Body of pancreas (tissue), 4 donors: ENCODE measurements around the gene PLA2G4B.

ENCODE experiments used
- CTCF ChIP-seq, 7 experiments: fragments of 450-650 bp in 4 of 7; fragments of 200-600 bp in 3 of 7; sonication (generic) in 3 of 7; IDR thresholded peaks; one replicate each; pipeline ENCODE4 v1.5.1; 2016 to 2019; ENCODE audit warnings: antibody characterized with exemption in 7 of 7
- POLR2A ChIP-seq, 3 donors: fragments of 450-650 bp; IDR thresholded peaks; one replicate each; pipeline ENCODE4 v1.6.1; 2016; ENCODE audit warnings: antibody characterized with exemption in 3 of 3, mild to moderate bottlenecking in 2 of 3

DNA sequence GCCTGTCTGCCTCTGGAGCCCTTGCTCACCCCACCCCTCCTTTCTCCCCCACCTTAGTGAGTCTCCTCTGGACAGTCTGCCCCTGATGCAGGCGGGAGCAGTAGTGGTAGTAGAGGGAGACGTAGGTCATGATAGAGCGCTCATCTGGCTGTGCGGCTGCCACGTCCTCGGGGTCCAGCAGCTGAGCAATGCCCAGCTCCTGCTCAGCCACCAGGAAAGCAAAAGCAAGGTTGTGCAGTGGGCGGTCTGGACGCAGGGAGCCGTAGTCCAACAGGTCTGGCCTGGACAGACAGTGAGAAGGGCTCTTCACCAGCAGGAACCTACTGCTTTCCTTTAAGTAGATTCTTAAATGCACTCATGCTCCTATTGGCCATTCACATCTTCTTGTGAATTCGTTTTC is 48.5 kb downstream of the PLA2G4B start:
- TF ChIP-seq CTCF (IDR thresholded peaks at IDR 0.05) (no peak), POLR2A (IDR thresholded peaks at IDR 0.05) (no peak)
